IMR-90 (cell line): ENCODE measurements around the gene SMAD7. TPM values are rescaled to one million over a fixed set of nuclear protein-coding genes. Genes with fewer than 3 reads are reported as not detected.

ENCODE experiments used
- ATAC-seq: fragments of 200-7000 bp; cut with Tn5 transposase; 2 replicates; pipeline ENCODE4 v1.9.1; 2020; ENCODE audit warnings: low read depth, mild to moderate bottlenecking, moderate library complexity
- BruUV-seq: library from RNA; stranded (reverse); fragments of 400-500 nt; replicated peaks from 2 replicates; lab custom pipeline; 2021; lab: Mats Ljungman, UMichigan
- CTCF ChIA-PET: fragments of 300-600 bp; formaldehyde crosslinking; extraction: SDS; loops from one replicate; lab custom pipeline; 2021; ENCODE audit warnings: antibody characterized with exemption; lab: Yijun Ruan, JAX
- POLR2A ChIA-PET: fragments of 300-600 bp; sonication (Branson Sonifier 250); formaldehyde crosslinking; loops from one replicate; lab custom pipeline; 2022; ENCODE audit warnings: antibody characterized with exemption; ENCODE audit not compliant: unreplicated experiment; lab: Charles Lee
- DNase-seq: peaks from one replicate; pipeline ENCODE4 v3.0.0; 2013
- H2AFZ ChIP-seq: replicated peaks from 2 replicates; pipeline ENCODE3; 2013; ENCODE audit warnings: low read length, mild to moderate bottlenecking; ENCODE audit not compliant: poor library complexity
- H2AK5ac ChIP-seq: 2 replicates; pipeline ENCODE4 v1.6.1; 2013; ENCODE audit warnings: low read depth, low read length, inconsistent platforms
- H2AK9ac ChIP-seq: replicated peaks from 2 replicates; pipeline ENCODE3; 2013; ENCODE audit warnings: mild to moderate bottlenecking, low read depth, low read length, moderate library complexity; ENCODE audit not compliant: poor library complexity
- H2BK120ac ChIP-seq: 2 replicates; pipeline ENCODE4 v1.6.1; 2013; ENCODE audit warnings: low read depth, low read length, inconsistent platforms
- H2BK15ac ChIP-seq: 3 replicates; pipeline ENCODE4 v1.6.1; 2013; ENCODE audit warnings: low read depth, low read length, inconsistent platforms
- H2BK20ac ChIP-seq: 2 replicates; pipeline ENCODE4 v1.6.1; 2013; ENCODE audit warnings: low read depth, mild to moderate bottlenecking, inconsistent platforms, low read length, moderate library complexity
- H2BK5ac ChIP-seq: 2 replicates; pipeline ENCODE4 v1.6.1; 2013; ENCODE audit warnings: mild to moderate bottlenecking, low read depth, low read length, inconsistent platforms; ENCODE audit not compliant: poor library complexity, severe bottlenecking
- H3K14ac ChIP-seq: replicated peaks from 2 replicates; pipeline ENCODE4 v1.6.1; 2013; ENCODE audit warnings: low read depth, low read length, inconsistent platforms
- H3K18ac ChIP-seq: 2 replicates; pipeline ENCODE4 v1.6.1; 2013; ENCODE audit warnings: low read depth, low read length, control low read depth
- H3K23ac ChIP-seq: 2 replicates; pipeline ENCODE4 v1.6.1; 2013; ENCODE audit warnings: low read depth, low read length, inconsistent platforms
- H3K27ac ChIP-seq: 2 replicates; pipeline ENCODE4 v1.5.1; 2013; ENCODE audit warnings: mild to moderate bottlenecking, control low read depth, low read length; ENCODE audit not compliant: insufficient read depth
- H3K27me3 ChIP-seq: 2 replicates; pipeline ENCODE4 v1.6.1; 2013; ENCODE audit warnings: low read length; ENCODE audit not compliant: control insufficient read depth, insufficient read depth
- H3K36me3 ChIP-seq: 2 replicates; pipeline ENCODE4 v1.6.1; 2013; ENCODE audit warnings: low read length, mixed read lengths; ENCODE audit not compliant: control insufficient read depth, insufficient read depth
- H3K4ac ChIP-seq: 2 replicates; pipeline ENCODE4 v1.6.1; 2013; ENCODE audit warnings: low read depth, low read length, inconsistent platforms
- H3K4me1 ChIP-seq: 2 replicates; pipeline ENCODE4 v1.6.1; 2013; ENCODE audit warnings: low read length, mixed read lengths; ENCODE audit not compliant: control insufficient read depth, insufficient read depth
- H3K4me2 ChIP-seq: 2 replicates; pipeline ENCODE4 v1.6.1; 2013; ENCODE audit warnings: low read depth, mild to moderate bottlenecking, control low read depth, low read length, moderate library complexity
- H3K4me3 ChIP-seq: 2 replicates; pipeline ENCODE4 v1.5.1; 2013; ENCODE audit warnings: low read depth, mild to moderate bottlenecking, control low read depth, low read length, moderate library complexity; ENCODE audit not compliant: insufficient read depth
- H3K56ac ChIP-seq: 2 replicates; pipeline ENCODE4 v1.6.1; 2013; ENCODE audit warnings: low read length, inconsistent platforms; ENCODE audit not compliant: insufficient read depth; ENCODE audit errors: extremely low read depth
- H3K79me1 ChIP-seq, 2 experiments: 2 replicates each; pipeline ENCODE4 v1.6.1; 2013; ENCODE audit warnings: low read length in 2 of 2, inconsistent platforms in 1 of 2, low read depth in 1 of 2
- H3K9ac ChIP-seq: 2 replicates; pipeline ENCODE4 v1.6.1; 2013; ENCODE audit warnings: low read depth, low read length, control low read depth
- H3K9me1 ChIP-seq: 2 replicates; pipeline ENCODE4 v1.6.1; 2013; ENCODE audit warnings: low read length, inconsistent platforms; ENCODE audit not compliant: insufficient read depth
- H3K9me3 ChIP-seq: 2 replicates; pipeline ENCODE4 v1.6.1; 2013; ENCODE audit warnings: low read length; ENCODE audit not compliant: control insufficient read depth, insufficient read depth
- H4K20me1 ChIP-seq: 2 replicates; pipeline ENCODE4 v1.6.1; 2013; ENCODE audit warnings: low read length, inconsistent platforms; ENCODE audit not compliant: insufficient read depth
- H4K5ac ChIP-seq: 2 replicates; pipeline ENCODE4 v1.6.1; 2013; ENCODE audit warnings: mild to moderate bottlenecking, low read depth, low read length, control low read depth
- H4K8ac ChIP-seq, 2 experiments: 2 replicates each; pipeline ENCODE4 v1.6.1; 2013; ENCODE audit warnings: low read depth in 2 of 2, low read length in 2 of 2, control low read depth in 1 of 2, inconsistent platforms in 1 of 2
- H4K91ac ChIP-seq: 2 replicates; pipeline ENCODE4 v1.6.1; 2013; ENCODE audit warnings: low read depth, low read length, inconsistent platforms; ENCODE audit not compliant: insufficient read depth
- BHLHE40 ChIP-seq: fragments of 150-350 bp; IDR thresholded peaks from 2 replicates; pipeline ENCODE4 v1.6.1; 2016; ENCODE audit warnings: mild to moderate bottlenecking, low read depth, low read length
- CEBPB ChIP-seq: IDR thresholded peaks from 2 replicates; pipeline ENCODE4 v1.6.1; 2012; ENCODE audit warnings: low read depth, low read length, improper control_type of control experiment
- CHD1 ChIP-seq: IDR thresholded peaks from 2 replicates; pipeline ENCODE4 v1.6.1; 2012; ENCODE audit warnings: low read depth, low read length, improper control_type of control experiment
- FOS ChIP-seq: fragments of 150-350 bp; IDR thresholded peaks from 2 replicates; pipeline ENCODE4 v1.6.1; 2016; ENCODE audit warnings: low read depth, low read length
- MAFK ChIP-seq: IDR thresholded peaks from 2 replicates; pipeline ENCODE4 v1.6.1; 2012; ENCODE audit warnings: low read depth, low read length, improper control_type of control experiment
- MXI1 ChIP-seq: IDR thresholded peaks from 2 replicates; pipeline ENCODE4 v1.6.1; 2012; ENCODE audit warnings: low read depth, mild to moderate bottlenecking, low read length, moderate library complexity, borderline replicate concordance
- NFE2L2 ChIP-seq: fragments of 150-350 bp; IDR thresholded peaks from 2 replicates; pipeline ENCODE4 v1.6.1; 2016; ENCODE audit warnings: low read depth, mild to moderate bottlenecking, low read length
- POLR2A ChIP-seq: IDR thresholded peaks from 2 replicates; pipeline ENCODE4 v1.6.1; 2012; ENCODE audit warnings: mild to moderate bottlenecking, low read depth, low read length
- RAD21 ChIP-seq: IDR thresholded peaks from 2 replicates; pipeline ENCODE4 v1.6.1; 2012; ENCODE audit warnings: low read length, improper control_type of control experiment
- RCOR1 ChIP-seq: IDR thresholded peaks from 2 replicates; pipeline ENCODE4 v1.6.1; 2012; ENCODE audit warnings: mild to moderate bottlenecking, low read length, improper control_type of control experiment; ENCODE audit not compliant: insufficient replicate concordance
- RFX5 ChIP-seq: IDR thresholded peaks from 2 replicates; pipeline ENCODE4 v1.8.0; 2012; ENCODE audit warnings: low read depth, mild to moderate bottlenecking, low read length, moderate library complexity
- SMC3 ChIP-seq: fragments of 150-350 bp; IDR thresholded peaks from 2 replicates; pipeline ENCODE4 v1.6.1; 2016; ENCODE audit warnings: low read depth, mild to moderate bottlenecking, antibody characterized with exemption, low read length, moderate library complexity
- WGBS, 2 experiments: methylation state at CpG; one replicate each; pipeline versions ENCODE4 v1.1.5 to v1.1.7; 2013; ENCODE audit warnings: missing lambda C conversion rate in 2 of 2; ENCODE audit not compliant: insufficient read length in 1 of 2; ENCODE audit errors: extremely low coverage in 2 of 2; 5-methylcytosine and 5-hydroxymethylcytosine counted together
- dilution Hi-C: fragments of 300-500 bp; cut with HindIII; formaldehyde crosslinking; loops from one replicate; pipeline ENCODE4 v1.14.3; 2018; ENCODE audit warnings: low sequenced_read_pairs; ENCODE audit not compliant: unreplicated experiment
- in situ Hi-C: fragments of 300-500 bp; cut with MboI; formaldehyde crosslinking; loops from 3 replicates; pipeline ENCODE4 v1.14.3; 2019; ENCODE audit warnings: low sequenced_read_pairs, inconsistent platforms, mixed read lengths
- intact Hi-C: fragments of 100-400 bp; cut with micrococcal nuclease; formaldehyde crosslinking; loops from 2 replicates; pipeline ENCODE4 v1.10.0; 2022
- polyA plus RNA-seq, 3 experiments: library from polyadenylated mRNA; depleted of rRNA; stranded (reverse); fragments of >200 nt; gene quantifications; 2 replicates each; pipeline ENCODE4 v1.2.3, GENCODE V29; 2012; ENCODE audit warnings: low replicate concordance in 1 of 3
- total RNA-seq: library from RNA; depleted of rRNA; stranded (reverse); fragments of >200 nt; gene quantifications from 2 replicates; pipeline ENCODE4 v1.2.3, GENCODE V29; 2012
- TF ChIP-seq, protein P1 (sequence below): conservative IDR thresholded peaks from 2 replicates; pipeline ENCODE4 v1.5.1; 2012; ENCODE audit warnings: mild to moderate bottlenecking, low read depth, low read length, improper control_type of control experiment
- TF ChIP-seq, protein P2 (sequence below): fragments of 150-350 bp; IDR thresholded peaks from 2 replicates; pipeline ENCODE4 v1.6.1; 2016; ENCODE audit warnings: low read depth, mild to moderate bottlenecking, low read length, moderate library complexity, borderline replicate concordance
- TF ChIP-seq, protein P3 (sequence below): fragments of 150-350 bp; IDR thresholded peaks from 2 replicates; pipeline ENCODE4 v1.6.1; 2017; ENCODE audit warnings: mild to moderate bottlenecking, antibody characterized with exemption, low read length, low read depth

SMAD7 gene
- total and polyA plus RNA-seq, 2 of the 4 experiments (the other 2 are of a cell fraction) = 15.8 to 17.6 TPM

DNA sequence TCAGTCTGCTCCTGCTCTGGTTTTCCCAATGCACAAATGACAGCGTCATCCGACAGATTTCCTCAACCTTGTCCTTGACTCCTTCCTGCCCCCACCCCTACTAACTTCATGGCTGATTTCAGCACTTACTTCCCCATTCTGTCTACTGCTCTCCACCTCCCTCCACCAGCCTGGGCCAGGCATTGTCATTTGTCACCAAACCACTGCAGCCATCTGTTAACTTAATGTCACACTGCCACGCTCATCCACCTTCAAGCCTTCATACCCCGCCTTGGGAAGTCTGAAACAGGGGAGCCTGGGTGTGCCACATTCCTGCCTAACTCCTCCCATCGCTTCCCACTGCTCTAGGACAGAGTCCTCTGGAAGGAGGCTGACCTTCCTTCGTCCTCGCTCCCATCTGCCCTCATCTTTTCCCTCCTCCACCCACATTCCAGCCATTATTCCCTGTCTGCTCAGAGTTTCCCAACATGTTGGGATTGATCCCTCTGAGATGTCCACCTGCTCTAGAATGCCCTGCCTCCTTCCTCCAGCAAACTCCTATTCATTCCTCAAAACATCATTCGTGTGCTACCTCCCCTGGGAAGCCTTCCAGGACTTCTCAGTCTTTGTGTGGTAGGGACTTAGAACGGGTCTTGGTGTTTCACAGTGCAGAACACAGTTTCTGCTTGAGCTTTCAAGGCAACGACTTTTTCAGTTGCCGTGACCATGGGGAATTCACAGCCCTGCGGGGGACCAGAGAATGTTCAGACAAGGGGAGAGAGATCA lies 42.2 kb upstream of the SMAD7 start:
- Histone ChIP-seq H3K4ac (peak overlapping the region; percentile 86), H3K27ac (no peak overlapping the region; the same call in 1 of the 2 replicates), H2AK9ac (peak overlapping the region; percentile 53), H2BK20ac (peak overlapping the region; percentile 96), H3K4me3 (no peak overlapping the region), H3K56ac (no peak overlapping the region), H2AFZ (peak overlapping the region; percentile 2), H2BK5ac (no peak overlapping the region), H4K20me1 (peaks cover 6% of the 10 kb centered on the region; the same call in 1 of the 2 replicates), H4K91ac (peak overlapping the region; percentile 82), H3K36me3 (no peaks in the 10 kb centered on the region), H3K4me1 (peaks cover 48% of the 10 kb centered on the region), H2BK120ac (peak overlapping the region; percentile 92), H4K5ac (no peak overlapping the region), H3K23ac (no peak overlapping the region; the same call in 1 of the 2 replicates), H2AK5ac (peak overlapping the region; percentile 90), H3K18ac (no peak overlapping the region; the same call in 1 of the 2 replicates), H4K8ac (peak overlapping the region in 1 of 2 experiments; percentile 12; a peak in 1 of 4 replicates), H3K9me1 (peaks cover 49% of the 10 kb centered on the region), H3K27me3 (no peaks in the 10 kb centered on the region), H3K9ac (no peak overlapping the region), H2BK15ac (peak overlapping the region; percentile 8; the same call in 2 of the 3 replicates), H3K14ac (peak overlapping the region; percentile 71), H3K4me2 (no peak overlapping the region), H3K9me3 (no peaks in the 10 kb centered on the region), H3K79me1 (peaks cover 0 to 26% of the 10 kb centered on the region in 2 experiments; a peak in 3 of 4 replicates)
- 100% methylated on average over 9 of the region's 12 CpGs; no CpG with 5 or more reads in 1 of the 2 experiments for WGBS, 2 experiments
- ATAC-seq (no peak), DNase-seq (no peak)
- dilution Hi-C loops = no loop called here
- CTCF ChIA-PET = interaction anchor here (0.6 kb wide), 1 partner anchor 18 kb away, joined by 3 read pairs; no protein-coding TSS in a partner anchor
- POLR2A ChIA-PET = no interaction called here
- no TSS peak for BruUV-seq
- intact Hi-C loops = no loop called here
- in situ Hi-C loops = no loop called here
- TF ChIP-seq, protein P1, sequence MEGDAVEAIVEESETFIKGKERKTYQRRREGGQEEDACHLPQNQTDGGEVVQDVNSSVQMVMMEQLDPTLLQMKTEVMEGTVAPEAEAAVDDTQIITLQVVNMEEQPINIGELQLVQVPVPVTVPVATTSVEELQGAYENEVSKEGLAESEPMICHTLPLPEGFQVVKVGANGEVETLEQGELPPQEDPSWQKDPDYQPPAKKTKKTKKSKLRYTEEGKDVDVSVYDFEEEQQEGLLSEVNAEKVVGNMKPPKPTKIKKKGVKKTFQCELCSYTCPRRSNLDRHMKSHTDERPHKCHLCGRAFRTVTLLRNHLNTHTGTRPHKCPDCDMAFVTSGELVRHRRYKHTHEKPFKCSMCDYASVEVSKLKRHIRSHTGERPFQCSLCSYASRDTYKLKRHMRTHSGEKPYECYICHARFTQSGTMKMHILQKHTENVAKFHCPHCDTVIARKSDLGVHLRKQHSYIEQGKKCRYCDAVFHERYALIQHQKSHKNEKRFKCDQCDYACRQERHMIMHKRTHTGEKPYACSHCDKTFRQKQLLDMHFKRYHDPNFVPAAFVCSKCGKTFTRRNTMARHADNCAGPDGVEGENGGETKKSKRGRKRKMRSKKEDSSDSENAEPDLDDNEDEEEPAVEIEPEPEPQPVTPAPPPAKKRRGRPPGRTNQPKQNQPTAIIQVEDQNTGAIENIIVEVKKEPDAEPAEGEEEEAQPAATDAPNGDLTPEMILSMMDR = no peak
- TF ChIP-seq, protein P2, sequence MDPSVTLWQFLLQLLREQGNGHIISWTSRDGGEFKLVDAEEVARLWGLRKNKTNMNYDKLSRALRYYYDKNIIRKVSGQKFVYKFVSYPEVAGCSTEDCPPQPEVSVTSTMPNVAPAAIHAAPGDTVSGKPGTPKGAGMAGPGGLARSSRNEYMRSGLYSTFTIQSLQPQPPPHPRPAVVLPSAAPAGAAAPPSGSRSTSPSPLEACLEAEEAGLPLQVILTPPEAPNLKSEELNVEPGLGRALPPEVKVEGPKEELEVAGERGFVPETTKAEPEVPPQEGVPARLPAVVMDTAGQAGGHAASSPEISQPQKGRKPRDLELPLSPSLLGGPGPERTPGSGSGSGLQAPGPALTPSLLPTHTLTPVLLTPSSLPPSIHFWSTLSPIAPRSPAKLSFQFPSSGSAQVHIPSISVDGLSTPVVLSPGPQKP = no peak
- TF ChIP-seq, protein P3, sequence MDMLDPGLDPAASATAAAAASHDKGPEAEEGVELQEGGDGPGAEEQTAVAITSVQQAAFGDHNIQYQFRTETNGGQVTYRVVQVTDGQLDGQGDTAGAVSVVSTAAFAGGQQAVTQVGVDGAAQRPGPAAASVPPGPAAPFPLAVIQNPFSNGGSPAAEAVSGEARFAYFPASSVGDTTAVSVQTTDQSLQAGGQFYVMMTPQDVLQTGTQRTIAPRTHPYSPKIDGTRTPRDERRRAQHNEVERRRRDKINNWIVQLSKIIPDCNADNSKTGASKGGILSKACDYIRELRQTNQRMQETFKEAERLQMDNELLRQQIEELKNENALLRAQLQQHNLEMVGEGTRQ = no peak
- TF ChIP-seq RAD21 = no peak
- no peak for TF ChIP-seq NFE2L2
- TF ChIP-seq FOS = no peak
- TF ChIP-seq MAFK = no peak
- no peak for TF ChIP-seq CHD1
- TF ChIP-seq RFX5 = no peak
- TF ChIP-seq CEBPB = no peak
- no peak for TF ChIP-seq POLR2A
- TF ChIP-seq RCOR1 = no peak
- TF ChIP-seq BHLHE40 = no peak
- TF ChIP-seq MXI1 = no peak
- TF ChIP-seq SMC3 = no peak
